ENCODE data around the gene SEMA4D.

SEMA4D gene

GRCh38 chr9:89462817-89463683, 34.9 kb downstream of the SEMA4D start:
- peaks cover 4% of the 10 kb centered on the region; the same call in 1 of the 2 replicates for H3K79me2 ChIP-seq (ENCODE audit: low read length)
- H3K4me2 ChIP-seq (ENCODE audit: low read length): peak overlapping the region; percentile 95; the same call in 1 of the 2 replicates

GRCh38 chr9:89462199-89462598, 35.7 kb downstream of the SEMA4D start:
- peaks cover 16% of the 10 kb centered on the region; the same call in 1 of the 2 replicates for H4K20me1 ChIP-seq (ENCODE audit: insufficient read depth, low read length)
- TF ChIP-seq EZH2phosphoT487 (IDR thresholded peaks at IDR 0.05; ENCODE audit: low read depth): no peak
- TF ChIP-seq CTCF (IDR thresholded peaks at IDR 0.05; ENCODE audit: low read depth, low read length): no peak
- H3K4me2 ChIP-seq (ENCODE audit: low read length): no peak overlapping the region
- H3K27me3 ChIP-seq (ENCODE audit: low read depth, low read length): peaks cover 10% of the 10 kb centered on the region; the same call in 1 of the 2 replicates
- H3K79me2 ChIP-seq (ENCODE audit: low read length): peaks cover 4% of the 10 kb centered on the region; the same call in 1 of the 2 replicates
- peaks cover 43% of the 10 kb centered on the region for H3K4me1 ChIP-seq (ENCODE audit: low read length)
- H3K9ac ChIP-seq (ENCODE audit: low read length): no peak overlapping the region
- no peak overlapping the region for H2AFZ ChIP-seq (ENCODE audit: low read depth, low read length)
- no peak overlapping the region for H3K4me3 ChIP-seq (ENCODE audit: low read length)
- H3K9me3 ChIP-seq (ENCODE audit: insufficient read depth, low read length): no peaks in the 10 kb centered on the region
- no peak overlapping the region for H3K27ac ChIP-seq (ENCODE audit: low read length)
- no peaks in the 10 kb centered on the region for H3K36me3 ChIP-seq (replicated peaks; ENCODE audit: low read depth, low read length)

More at GRCh38 chr9:89462817-89463683, 34.9 kb downstream of the SEMA4D start:
- H3K4me3 ChIP-seq (ENCODE audit: low read length): no peak overlapping the region
- H3K4me1 ChIP-seq (ENCODE audit: low read length): peaks cover 45% of the 10 kb centered on the region
- H3K27ac ChIP-seq (ENCODE audit: low read length): no peak overlapping the region
- peaks cover 16% of the 10 kb centered on the region; the same call in 1 of the 2 replicates for H4K20me1 ChIP-seq (ENCODE audit: insufficient read depth, low read length)
- TF ChIP-seq EZH2phosphoT487 (IDR thresholded peaks at IDR 0.05; ENCODE audit: low read depth): no peak
- TF ChIP-seq CTCF (IDR thresholded peaks at IDR 0.05; ENCODE audit: low read depth, low read length): no peak
- H3K9ac ChIP-seq (ENCODE audit: low read length): no peak overlapping the region
- H2AFZ ChIP-seq (ENCODE audit: low read depth, low read length): no peak overlapping the region
- H3K27me3 ChIP-seq (ENCODE audit: low read depth, low read length): peaks cover 10% of the 10 kb centered on the region; the same call in 1 of the 2 replicates
- no peaks in the 10 kb centered on the region for H3K36me3 ChIP-seq (replicated peaks; ENCODE audit: low read depth, low read length)
- no peaks in the 10 kb centered on the region for H3K9me3 ChIP-seq (ENCODE audit: insufficient read depth, low read length)

GRCh38 chr9:89461265-89461664, 36.6 kb downstream of the SEMA4D start:
- Histone ChIP-seq H3K9me3 (ENCODE audit: insufficient read depth, low read length) (no peaks in the 10 kb centered on the region), H2AFZ (ENCODE audit: low read depth, low read length) (no peak overlapping the region), H3K4me3 (ENCODE audit: low read length) (no peak overlapping the region), H3K36me3 (replicated peaks; ENCODE audit: low read depth, low read length) (no peaks in the 10 kb centered on the region), H3K9ac (ENCODE audit: low read length) (no peak overlapping the region), H3K27me3 (ENCODE audit: low read depth, low read length) (peaks cover 10% of the 10 kb centered on the region; the same call in 1 of the 2 replicates), H3K4me2 (ENCODE audit: low read length) (no peak overlapping the region), H4K20me1 (ENCODE audit: insufficient read depth, low read length) (peaks cover 13% of the 10 kb centered on the region; the same call in 1 of the 2 replicates), H3K79me2 (ENCODE audit: low read length) (peaks cover 4% of the 10 kb centered on the region; the same call in 1 of the 2 replicates), H3K27ac (ENCODE audit: low read length) (no peak overlapping the region), H3K4me1 (ENCODE audit: low read length) (peaks cover 33% of the 10 kb centered on the region)
- TF ChIP-seq EZH2phosphoT487 (IDR thresholded peaks at IDR 0.05; ENCODE audit: low read depth) (no peak), CTCF (IDR thresholded peaks at IDR 0.05; ENCODE audit: low read depth, low read length) (no peak)

- Histone ChIP-seq H3K4me2 (ENCODE audit: low read length) (no peak overlapping the region), H2AFZ (ENCODE audit: low read depth, low read length) (no peak overlapping the region), H3K36me3 (replicated peaks; ENCODE audit: low read depth, low read length) (no peaks in the 10 kb centered on the region), H3K27me3 (ENCODE audit: low read depth, low read length) (peaks cover 7% of the 10 kb centered on the region; the same call in 1 of the 2 replicates), H3K4me1 (ENCODE audit: low read length) (peaks cover 26% of the 10 kb centered on the region), H3K9me3 (ENCODE audit: insufficient read depth, low read length) (no peaks in the 10 kb centered on the region), H3K79me2 (ENCODE audit: low read length) (peaks cover 4% of the 10 kb centered on the region; the same call in 1 of the 2 replicates), H3K27ac (ENCODE audit: low read length) (no peak overlapping the region), H3K4me3 (ENCODE audit: low read length) (no peak overlapping the region), H3K9ac (ENCODE audit: low read length) (no peak overlapping the region), H4K20me1 (ENCODE audit: insufficient read depth, low read length) (peaks cover 12% of the 10 kb centered on the region; the same call in 1 of the 2 replicates)
- TF ChIP-seq EZH2phosphoT487 (IDR thresholded peaks at IDR 0.05; ENCODE audit: low read depth): no peak
- no peak for TF ChIP-seq CTCF (IDR thresholded peaks at IDR 0.05; ENCODE audit: low read depth, low read length)
Measured at GRCh38 chr9:89460551-89460950, 37.4 kb downstream of the SEMA4D start.
